Stimulated activated naive CD8-positive, alpha-beta T cell treated with anti-CD3 and anti-CD28 coated beads, Interleukin-15, Interleukin-2, amounts not matched to agents 100 U/mL and 50 U/mL, for 24 hours (primary cell): ENCODE results near the gene CELF2.
"Not testable (repeated sequence)": the region's sequence is repeated elsewhere in the genome, so short reads cannot be mapped to it uniquely, and the experiment has no call there.

Experiments used
- ATAC-seq: fragments of 150-1000 bp; cut with Tn5 transposase; one replicate; pipeline ENCODE4 v1.10.0; 2021
- DNase-seq: peaks from one replicate; pipeline ENCODE4 v3.0.0; 2021

The CELF2 gene

DNA sequence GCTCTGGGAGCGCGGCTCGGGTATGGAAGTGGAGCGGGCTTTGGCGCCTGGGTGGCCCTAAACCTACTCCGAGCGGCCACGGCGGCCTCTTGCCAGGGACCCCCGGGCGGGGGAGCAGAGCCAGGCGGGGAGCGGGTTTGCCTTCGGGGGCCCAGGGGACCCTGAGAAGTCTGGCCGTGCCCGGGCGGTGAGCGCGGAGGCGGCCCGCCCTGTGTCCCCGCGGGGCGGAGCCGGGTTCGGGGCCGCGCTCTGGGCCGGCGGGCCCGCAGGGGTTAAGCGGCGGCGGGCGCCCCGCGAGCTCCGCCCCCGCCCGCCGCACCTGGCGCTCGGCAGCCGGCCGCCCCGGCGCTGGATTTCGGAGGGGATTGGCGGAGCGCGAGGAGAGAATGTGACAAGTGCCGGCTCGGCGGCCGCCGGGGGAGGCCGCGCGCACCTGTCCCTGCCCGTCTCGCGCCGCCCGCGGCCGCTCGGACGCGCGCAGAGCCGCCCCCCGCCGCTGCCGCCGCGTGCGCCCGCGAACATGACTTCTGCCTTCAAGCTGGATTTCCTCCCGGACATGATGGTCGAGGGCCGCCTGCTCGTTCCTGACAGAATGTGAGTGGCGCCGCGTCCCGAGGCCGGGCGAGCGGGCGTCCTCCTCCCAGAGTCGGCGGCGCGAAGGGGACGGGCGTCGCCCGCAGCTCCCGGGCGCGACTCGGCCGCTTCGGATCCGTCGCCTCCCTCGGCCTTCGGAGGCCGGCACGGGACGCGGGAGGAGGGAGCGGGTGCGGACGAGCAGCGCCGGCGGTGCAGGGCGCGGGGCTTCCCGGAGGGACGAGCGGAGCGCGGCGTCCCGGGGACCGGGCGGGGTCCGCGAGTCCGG, at the start of gene CELF2:
Gene CELF2, plus strand, starts transcription at position 303 of the 862 bp plus-strand sequence. Its CDS starts 218 bp downstream, at position 521.
- ATAC-seq (peak; percentile 75), DNase-seq (peak; percentile 57)

DNA sequence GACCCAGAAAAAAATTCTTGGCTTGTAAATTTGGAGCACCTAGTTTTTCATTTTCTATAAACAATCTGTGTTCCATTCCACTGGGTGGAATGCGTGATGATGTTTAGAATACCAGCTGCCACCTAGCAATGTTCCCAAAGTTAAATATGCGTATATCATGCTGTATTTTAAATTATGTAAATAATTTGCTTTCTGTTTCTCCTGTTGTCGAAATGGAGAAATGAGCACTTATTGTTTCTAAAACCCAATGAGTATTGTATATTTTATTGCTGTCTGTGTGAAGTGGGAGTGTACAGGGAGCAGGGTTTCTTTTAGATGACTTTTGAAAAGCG, 49.4 kb upstream of the CELF2 start:
- ATAC-seq (no peak), DNase-seq (no peak)

DNA sequence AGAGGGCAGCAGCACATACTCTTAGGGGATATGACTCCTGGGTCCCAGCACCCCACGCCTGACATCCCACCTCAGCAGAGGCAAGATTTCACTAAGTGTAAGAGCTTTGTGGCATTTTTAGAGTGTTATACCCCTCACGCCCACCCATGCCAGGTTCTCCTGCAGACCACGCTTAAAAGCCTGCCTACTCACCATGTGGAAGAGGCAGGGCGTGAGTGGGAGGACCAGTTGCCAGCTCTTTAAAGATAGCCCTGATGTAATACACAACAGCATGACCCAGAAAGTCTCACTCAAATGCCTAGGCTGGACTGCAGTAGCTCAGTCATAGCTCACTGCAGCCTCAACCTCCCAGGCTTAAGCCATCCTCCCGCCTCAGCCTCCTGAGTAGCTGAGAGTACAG, 44.4 kb upstream of the CELF2 start:
- ATAC-seq (no peak), DNase-seq (no peak)

DNA sequence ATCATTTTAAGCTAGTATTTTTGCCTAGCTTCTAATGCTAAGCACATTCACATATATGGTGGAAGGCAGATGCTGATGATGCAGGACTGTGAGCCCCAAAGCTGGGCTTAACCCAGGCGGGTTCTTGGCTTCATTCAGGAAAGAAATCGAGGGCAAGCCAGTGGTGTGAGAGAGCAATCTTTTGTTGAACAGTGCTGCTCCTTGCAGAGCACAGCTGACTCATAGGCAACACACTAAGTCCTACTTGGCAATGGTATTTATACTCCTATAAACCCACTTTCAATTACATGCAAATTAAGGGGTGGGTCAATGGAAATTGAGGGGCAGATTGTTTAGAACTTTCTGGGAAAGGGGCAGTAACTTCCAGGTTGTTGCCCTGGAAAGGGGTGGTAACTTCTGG, 42.0 kb upstream of the CELF2 start:
- DNase-seq (no peak), ATAC-seq (no peak)

DNA sequence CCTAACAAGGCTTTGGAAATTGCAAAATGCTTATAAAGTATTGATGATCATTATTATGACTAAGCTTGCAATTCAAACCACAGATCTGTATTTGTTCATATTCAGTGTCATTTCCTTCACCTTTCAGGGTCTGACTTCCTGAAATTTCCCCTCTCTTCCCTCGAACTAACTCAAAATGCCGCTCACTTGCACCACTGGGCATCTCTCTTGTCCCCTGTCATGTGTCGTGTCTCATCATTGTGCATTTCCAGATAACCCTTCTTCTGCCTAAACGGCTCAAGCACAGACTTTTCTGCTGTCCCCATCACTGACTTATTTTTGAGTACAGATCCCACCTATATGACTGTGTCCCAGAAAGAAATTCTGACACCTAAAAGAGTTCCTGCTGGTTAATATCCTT, 41.0 kb upstream of the CELF2 start:
- DNase-seq = no peak
- ATAC-seq = no peak

DNA sequence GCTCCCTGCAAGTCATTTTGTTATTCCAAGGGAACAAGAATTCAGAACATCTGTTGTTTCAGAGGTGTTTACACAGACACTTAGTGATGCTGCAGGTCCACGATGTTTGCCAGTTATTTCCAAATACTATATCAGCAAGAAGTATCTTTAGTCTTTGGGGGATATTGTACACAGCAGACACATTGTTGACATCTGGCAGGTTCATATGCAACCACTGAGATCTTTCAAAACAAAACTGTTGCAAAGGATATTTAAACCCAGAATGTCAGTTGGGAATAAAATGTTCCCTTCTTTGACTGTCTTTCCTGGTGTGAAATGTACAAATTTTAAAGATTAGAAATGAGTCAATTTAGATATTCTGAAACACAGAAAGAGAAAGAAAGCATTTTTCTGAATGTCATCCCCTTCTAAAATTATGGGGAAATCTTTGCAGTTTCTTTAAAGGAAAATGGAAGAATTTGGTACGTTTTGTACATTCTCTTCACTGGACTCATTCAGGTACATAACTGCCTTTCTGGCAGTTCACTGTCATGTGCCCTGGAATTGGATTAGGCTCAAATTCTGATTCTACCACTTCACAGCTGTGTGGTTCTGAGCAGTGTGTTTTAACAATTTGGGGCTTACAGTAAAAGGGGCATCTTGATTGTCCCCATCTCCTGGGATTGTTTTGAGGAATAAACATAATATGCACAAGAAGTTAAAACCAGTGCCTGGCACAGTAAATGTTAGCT, 40.3 kb upstream of the CELF2 start:
- ATAC-seq (no peak), DNase-seq (no peak)

DNA sequence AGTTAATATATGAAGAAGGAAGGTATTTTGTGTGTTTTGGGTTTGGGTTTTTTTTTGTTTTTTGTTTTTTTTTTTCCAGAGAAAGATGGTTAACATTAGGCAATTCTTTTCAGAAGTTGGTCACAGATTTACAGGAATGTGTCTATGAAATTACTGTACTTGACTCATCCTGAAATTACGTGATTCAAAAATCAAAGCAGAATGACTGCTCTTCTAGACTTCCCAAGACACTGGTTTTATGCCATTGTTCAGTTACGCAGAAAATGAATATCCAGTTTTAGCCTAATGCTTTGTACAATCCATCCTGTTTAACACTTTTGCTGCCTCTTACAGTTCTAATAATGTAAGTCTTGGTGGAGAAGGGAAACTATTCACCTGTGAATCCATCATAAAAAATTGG, 39.7 kb upstream of the CELF2 start:
- DNase-seq = no peak
- no peak for ATAC-seq

DNA sequence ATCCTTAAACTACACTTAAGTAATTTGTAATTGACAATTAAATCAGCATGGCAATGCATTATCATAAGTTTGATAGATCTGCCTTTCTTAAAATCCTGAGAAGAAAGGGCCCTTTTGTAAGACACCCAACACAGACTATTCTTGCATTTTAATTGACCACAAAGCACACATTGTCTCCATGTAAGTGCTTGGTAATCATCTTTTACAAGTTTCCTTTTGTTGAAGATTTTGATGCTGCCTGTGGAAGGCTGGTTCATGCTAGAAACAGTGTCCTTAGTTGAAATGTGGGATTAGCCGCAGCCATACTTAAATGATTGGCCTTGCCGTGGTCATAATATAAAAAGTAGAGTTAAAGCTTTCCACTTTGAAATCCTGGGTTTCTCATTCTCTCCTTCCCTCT, 32.3 kb upstream of the CELF2 start:
- DNase-seq (no peak), ATAC-seq (no peak)

DNA sequence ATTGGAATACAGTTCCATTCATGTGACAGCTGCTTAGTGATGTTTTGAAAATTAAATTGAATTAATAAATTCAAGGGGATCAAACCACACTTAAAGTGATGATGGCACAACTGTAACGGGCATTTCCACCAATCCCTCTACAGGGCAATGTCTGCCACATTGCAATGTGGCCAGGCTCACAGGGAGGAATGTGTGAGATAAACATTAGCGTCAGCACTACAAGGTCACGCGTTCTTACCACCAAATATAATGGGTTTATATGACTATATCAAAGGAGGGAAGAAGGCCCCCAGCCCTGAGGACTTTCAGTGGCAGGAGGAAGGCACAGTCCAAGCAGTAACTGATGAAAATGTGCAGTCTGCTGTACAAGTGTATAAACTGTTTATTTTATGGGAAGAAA, 31.1 kb upstream of the CELF2 start:
- ATAC-seq (no peak), DNase-seq (no peak)

DNA sequence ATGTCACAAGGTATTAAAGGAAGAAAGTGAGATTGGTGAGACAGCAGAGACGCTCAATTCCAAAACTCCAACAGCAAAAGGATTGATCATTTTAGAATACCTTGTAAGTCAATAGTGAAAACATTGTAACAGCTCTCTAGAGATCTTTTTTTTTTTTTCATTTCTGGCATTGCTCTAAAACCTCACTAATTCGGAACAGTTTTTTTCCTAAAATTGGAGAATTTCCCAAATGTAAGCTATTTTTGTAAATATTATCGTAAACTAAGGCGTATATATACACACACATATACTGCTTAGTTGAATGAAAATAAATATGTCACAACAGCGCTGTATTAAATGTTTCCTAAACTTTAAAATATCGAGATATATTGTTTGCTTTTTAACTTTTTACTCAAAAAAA, 30.6 kb upstream of the CELF2 start:
- DNase-seq (no peak), ATAC-seq (no peak)

DNA sequence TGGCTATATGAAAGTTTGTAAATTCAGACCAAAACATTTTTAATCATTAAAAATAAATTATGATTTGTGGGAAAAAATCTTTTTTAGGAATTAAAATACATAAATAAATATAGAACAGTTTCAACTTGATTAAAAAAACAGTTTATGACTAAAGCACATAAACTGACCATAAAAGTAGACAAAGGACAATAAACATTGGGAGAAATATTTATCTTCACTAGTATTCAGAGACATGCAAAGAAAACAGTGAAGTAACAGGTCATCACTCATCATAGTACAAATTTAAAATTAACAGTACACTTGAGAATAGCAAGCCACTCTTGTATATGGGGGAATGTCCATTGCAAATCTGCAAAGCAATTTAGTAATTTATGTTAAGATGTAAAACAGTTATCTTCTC, 28.0 kb upstream of the CELF2 start:
- no peak for DNase-seq
- ATAC-seq = no peak

DNA sequence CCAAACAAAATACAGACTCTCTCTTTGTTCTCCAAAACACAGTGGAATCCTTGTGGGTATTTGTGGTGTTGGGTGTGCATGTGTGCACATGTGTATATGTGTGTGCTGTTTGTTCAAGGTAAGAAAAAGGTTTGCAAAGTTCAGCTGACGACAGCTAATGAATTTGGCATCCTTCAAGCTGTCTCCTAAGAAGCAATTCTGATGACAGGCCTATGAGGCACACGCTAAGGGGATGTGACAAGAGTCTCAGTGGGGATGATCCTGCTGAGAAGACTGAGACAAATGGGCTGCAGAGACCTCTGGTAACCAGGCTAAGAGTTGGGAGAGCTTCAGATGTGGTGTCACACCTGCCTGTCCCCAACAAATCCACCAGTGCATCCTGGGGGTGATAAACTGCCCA, 26.5 kb upstream of the CELF2 start:
- ATAC-seq = no peak

DNA sequence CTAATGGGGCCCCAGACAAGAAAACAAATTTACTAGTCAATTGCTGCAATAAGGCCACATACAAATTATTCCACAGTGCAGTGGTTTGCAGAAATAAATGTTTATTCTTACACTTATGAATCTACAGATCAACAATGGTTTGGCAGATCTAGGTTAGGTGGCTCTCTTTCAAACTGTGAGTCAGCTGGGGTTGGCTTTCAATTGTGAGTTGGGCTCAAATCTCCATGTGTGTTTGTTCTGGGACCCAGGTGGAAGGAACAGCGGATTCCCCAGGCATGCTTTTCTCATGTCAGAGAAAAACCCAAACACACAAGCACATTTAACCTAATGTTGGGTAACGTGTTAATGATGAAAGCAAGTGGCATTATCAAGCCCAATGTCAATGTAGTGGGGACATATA, 25.6 kb upstream of the CELF2 start:
- no peak for DNase-seq
- ATAC-seq = no peak

More for the DNA sequence above, 26.5 kb upstream of the CELF2 start:
- no peak for DNase-seq

DNA sequence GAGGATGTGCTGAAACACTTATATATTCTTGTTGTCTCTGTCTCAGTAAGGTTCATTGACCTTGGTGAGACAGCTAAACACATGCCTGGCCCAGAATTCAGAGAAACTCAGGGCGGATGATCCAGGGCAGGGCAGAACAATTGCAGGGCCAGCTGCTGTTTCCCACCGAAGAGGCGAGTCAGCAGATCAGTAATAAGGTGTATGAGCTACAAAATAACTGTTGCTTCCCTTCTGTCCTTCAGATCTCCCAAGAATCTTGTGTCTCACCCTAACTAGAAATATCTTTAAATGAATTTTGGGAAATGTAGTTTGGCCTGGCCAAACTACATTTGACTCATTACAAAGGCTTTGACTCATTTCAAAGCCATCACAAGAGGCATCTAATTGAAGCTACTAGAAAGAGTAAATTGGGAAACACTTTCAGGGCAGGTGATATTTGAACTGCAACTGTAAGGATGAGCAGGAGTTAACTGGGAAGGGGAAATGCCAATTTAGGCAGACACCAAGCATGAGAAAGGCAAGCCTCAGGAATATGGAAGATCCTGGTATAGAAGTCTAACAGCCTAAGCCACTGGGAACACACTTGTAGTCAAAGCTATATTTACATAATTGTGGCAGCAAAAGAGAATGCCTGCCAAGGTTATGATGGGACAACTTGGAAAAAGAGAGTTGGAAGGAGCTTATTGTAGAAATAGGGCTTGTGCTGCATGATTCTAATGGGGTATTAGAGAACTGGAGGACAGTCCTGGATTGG, 24.5 kb upstream of the CELF2 start:
- ATAC-seq (no peak), DNase-seq (no peak)

DNA sequence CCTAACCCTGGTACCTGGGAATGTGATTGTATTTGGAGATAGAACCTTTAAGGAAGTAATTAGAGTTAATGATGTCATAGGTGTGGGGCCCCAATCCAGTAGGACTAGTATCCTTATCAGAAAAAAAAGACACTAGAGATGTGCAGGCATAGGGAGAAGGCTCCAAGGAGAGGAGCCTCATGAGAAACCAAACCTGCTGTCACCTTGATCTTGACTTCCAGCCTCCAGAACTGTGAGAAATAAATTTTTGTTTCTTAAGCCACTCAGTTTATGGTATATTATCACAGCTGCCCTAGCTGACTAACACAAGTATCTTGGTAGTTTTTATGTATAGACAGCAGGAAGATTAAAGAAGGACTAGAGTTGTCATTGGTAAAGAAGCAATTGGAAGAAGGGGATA, 23.9 kb upstream of the CELF2 start:
- no peak for DNase-seq
- ATAC-seq = no peak

DNA sequence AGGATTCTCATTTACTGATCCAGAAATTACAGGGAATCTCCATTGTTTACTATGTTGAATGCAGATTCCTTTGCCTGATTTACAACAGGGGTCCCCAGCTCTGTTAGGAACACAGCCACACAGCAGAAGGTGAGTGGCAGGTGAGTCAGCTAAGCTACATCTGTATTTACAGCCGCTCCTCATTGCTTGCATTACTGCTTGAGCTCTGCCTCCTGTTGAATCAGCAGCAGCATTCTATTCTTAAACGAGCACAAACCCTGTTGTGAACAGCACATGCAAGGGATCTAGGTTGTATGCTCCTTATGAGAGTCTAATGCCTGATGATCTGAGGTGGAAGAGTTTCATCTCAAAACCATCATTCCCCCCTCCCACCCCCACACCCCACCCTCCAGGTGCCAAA, 23.3 kb upstream of the CELF2 start:
- ATAC-seq (no peak), DNase-seq (no peak)

DNA sequence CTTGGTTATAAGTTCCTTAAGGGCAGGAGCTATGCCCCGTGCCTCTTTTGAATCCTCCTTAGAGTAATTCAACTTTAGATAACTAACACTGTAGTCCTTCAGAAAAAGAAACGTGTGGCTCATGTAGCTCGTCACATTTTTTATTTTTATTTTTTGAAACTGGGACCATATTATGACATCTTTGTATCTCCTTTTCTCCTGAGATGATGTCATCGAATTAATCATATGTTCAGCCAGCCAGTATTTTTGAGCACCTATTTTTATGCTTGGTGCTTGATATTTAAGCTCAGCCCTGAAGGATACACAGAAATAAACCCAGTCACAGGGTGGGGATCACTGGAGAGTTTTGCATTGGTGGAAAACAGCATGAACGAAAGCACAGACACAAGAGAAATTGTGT, 22.6 kb upstream of the CELF2 start:
- no peak for DNase-seq
- no peak for ATAC-seq

DNA sequence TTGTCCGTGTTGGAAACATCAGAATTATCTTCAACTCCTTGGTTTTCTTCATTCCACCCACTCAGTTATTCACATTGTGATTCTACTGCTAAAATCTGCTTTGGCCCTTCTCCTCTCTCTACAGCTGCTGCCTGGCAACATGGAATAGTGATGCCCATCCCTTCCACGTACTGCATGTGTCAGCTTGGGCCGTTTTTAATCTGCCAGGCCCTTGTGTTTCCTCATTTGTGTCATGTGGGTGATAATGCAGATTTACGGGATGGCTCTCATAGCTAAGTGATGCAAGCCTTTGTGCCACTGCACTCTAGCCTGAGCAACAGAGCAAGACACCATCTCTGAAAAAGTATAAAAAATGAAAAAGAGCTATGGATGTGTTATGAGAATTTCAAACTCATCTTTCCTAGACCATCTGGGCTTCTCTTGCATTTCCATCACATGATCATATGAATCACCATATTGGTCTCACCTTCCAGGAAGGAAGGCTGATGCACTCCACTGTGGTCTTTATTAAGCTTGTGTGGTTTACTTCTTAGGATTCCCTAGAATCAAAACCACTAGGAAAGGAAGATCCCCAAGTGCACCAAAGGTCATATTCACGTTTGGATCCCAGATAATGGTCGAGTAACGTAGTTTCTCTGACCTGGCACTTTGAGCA, 20.6 kb upstream of the CELF2 start:
- DNase-seq (no peak), ATAC-seq (no peak)

DNA sequence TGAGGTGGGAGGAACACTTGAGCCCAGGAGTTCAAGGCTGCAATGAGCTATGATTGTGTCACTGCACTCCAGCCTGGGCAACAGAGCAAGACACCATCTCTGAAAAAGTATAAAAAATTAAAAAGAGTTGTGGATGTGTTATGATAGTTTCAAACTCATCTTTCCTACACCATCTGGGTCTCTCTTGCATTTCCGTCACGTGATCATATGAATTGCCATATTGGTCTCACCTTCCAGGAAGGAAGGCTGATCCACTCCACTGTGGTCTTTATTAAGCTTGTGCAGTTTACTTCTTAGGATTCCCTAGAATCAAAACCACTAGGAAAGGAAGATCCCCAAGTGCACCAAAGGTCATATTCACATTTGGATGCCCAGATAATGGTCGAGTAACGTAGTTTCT, 18.2 kb upstream of the CELF2 start:
- DNase-seq, ATAC-seq: not testable (repeated sequence)

DNA sequence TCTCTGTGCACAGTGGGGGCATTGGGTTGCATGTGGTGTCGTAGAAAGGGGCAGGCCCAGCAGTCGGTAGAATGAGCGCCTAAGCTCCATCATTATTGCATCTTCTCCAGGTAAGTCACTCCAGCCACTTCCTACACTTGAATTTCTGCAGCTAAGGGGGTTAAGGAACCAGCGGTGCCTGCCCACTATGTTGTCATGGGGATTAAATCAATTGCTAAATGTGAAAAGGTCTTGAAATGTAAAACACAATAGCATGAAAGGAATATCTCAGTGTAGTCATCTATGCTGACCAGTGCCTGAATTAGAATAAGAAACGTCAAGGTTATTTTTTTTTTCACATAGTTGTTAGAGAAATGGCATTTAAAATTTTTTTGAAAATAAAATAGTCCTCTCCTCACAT, 15.2 kb upstream of the CELF2 start:
- DNase-seq = no peak
- ATAC-seq = no peak

DNA sequence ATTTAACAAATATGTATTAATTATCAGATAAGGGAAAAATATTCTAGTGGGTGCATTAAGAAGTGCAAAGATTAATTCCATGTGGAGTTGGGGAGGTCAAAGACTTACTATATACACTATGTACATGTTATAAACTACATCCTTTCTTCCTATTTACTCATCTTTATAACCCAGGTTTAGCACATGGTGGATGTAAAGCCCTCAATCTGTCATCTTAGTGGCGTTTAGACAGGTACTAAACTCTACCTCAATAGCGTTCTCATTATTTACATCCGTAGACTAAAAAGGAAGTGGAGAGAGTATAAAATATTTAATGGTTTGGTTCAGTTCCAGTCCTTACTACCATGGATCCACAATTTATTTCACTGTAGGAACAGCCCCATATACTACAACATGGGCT, 14.8 kb upstream of the CELF2 start:
- DNase-seq (no peak), ATAC-seq (no peak)

DNA sequence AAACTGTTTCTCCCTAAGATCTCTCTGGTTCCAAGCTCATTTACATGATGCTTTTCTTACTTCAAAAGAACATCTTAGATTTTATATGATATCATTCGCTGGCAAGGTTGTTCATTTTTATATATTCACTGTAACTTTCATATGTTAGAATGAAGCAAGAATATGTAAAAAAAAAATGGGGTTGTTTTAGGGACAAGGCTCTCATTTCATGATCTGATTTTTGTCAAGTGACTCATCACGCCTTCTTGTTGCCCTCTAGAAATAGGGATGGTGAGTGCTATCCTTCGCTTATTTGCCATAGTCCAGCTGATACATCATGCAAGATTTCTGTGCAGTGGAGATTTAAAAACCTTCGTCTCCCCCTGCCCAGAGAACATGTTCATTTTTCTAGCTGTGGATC, 14.0 kb upstream of the CELF2 start:
- DNase-seq (no peak), ATAC-seq (no peak)
